RWPE1 (cell line): ENCODE data around the gene CHST11.

Experiments
- CTCF ChIA-PET: fragments of 350-600 bp; sonication (Branson Sonifier 250); formaldehyde crosslinking; extraction: SDS; loops from one replicate; lab custom pipeline; 2021; lab: Yijun Ruan, JAX
- POLR2A ChIA-PET: fragments of 400-600 bp; formaldehyde crosslinking; extraction: SDS; loops from one replicate; lab custom pipeline; 2020; ENCODE audit warnings: antibody characterized with exemption; ENCODE audit not compliant: low non-redundant PET; lab: Yijun Ruan, JAX
- DNase-seq: peaks from one replicate; pipeline ENCODE4 v3.0.0; 2012; ENCODE audit warnings: low spot score
- H3K27ac ChIP-seq: fragments of 450-650 bp; 2 replicates; pipeline ENCODE4 v1.5.1; 2017
- CTCF ChIP-seq: fragments of 450-650 bp; conservative IDR thresholded peaks from 2 replicates; pipeline ENCODE4 v1.5.1; 2017; ENCODE audit warnings: low read depth, mild to moderate bottlenecking

The CHST11 gene

GRCh38 chr12:104466709-104467345 is 10.1 kb downstream of the CHST11 start:
- CTCF ChIA-PET, result no interaction called here
- no peak for TF ChIP-seq CTCF
- no peak for DNase-seq
- POLR2A ChIA-PET, result no interaction called here
- H3K27ac ChIP-seq, result no peak overlapping the region

GRCh38 chr12:104467346-104467837 is 10.6 kb downstream of the CHST11 start:
- TF ChIP-seq CTCF, result no peak
- ChIA-PET CTCF (interaction anchor here (0.6 kb wide), 1 partner anchor 149 kb away, joined by 4 read pairs; no protein-coding TSS in a partner anchor), POLR2A (no interaction called here)
- no peak for DNase-seq
- no peak overlapping the region for H3K27ac ChIP-seq

- no peak overlapping the region for H3K27ac ChIP-seq
- ChIA-PET CTCF (no interaction called here), POLR2A (no interaction called here)
- TF ChIP-seq CTCF, result no peak
- no peak for DNase-seq
Observed at GRCh38 chr12:104468371-104468770, 11.6 kb downstream of the CHST11 start.

- CTCF ChIA-PET, result no interaction called here
- no peak for DNase-seq
- POLR2A ChIA-PET, result no interaction called here
- H3K27ac ChIP-seq, result no peak overlapping the region
- no peak for TF ChIP-seq CTCF
Observed at GRCh38 chr12:104469066-104469465, 12.3 kb downstream of the CHST11 start.

GRCh38 chr12:104469523-104469922 is 12.8 kb downstream of the CHST11 start:
- TF ChIP-seq CTCF, result no peak
- ChIA-PET POLR2A (no interaction called here), CTCF (no interaction called here)
- no peak for DNase-seq
- H3K27ac ChIP-seq, result no peak overlapping the region

GRCh38 chr12:104470521-104470920 is 13.8 kb downstream of the CHST11 start:
- POLR2A ChIA-PET, result no interaction called here
- CTCF ChIA-PET, result no interaction called here
- TF ChIP-seq CTCF, result no peak
- DNase-seq, result no peak
- H3K27ac ChIP-seq, result no peak overlapping the region
